K562 (cell line): ENCODE results near the gene H2BK1. TPM values are rescaled to one million over a fixed set of nuclear protein-coding genes. Genes with fewer than 3 reads are reported as not detected.

Experiments
- C11orf30 ChIP-seq: fragments of 450-650 bp; IDR thresholded peaks from 2 replicates; pipeline ENCODE4 v1.6.1; 2016; ENCODE audit warnings: low read depth, mild to moderate bottlenecking
- FOS ChIP-seq: IDR thresholded peaks from 3 replicates; pipeline ENCODE4 v1.6.1; 2011; ENCODE audit not compliant: insufficient read length; ENCODE audit errors: extremely low read depth
- FOXJ2 ChIP-seq: fragments of 200-800 bp; sonication (Bioruptor generic); IDR thresholded peaks from 2 replicates; pipeline ENCODE4 v1.6.1; 2016; ENCODE audit warnings: missing genetic modification characterization, missing compliant biosample characterization
- HDAC8 ChIP-seq: fragments of 450-650 bp; IDR thresholded peaks from 2 replicates; pipeline ENCODE4 v1.6.1; 2016; ENCODE audit warnings: mild to moderate bottlenecking, missing genetic modification characterization, moderate library complexity, missing compliant biosample characterization
- HDGF ChIP-seq: fragments of 450-650 bp; IDR thresholded peaks from 2 replicates; pipeline ENCODE4 v1.6.1; 2016
- HMGN3 ChIP-seq: IDR thresholded peaks from 2 replicates; pipeline ENCODE4 v1.6.1; 2011; ENCODE audit warnings: borderline replicate concordance, low read depth, mild to moderate bottlenecking, mixed read lengths, low read length; ENCODE audit not compliant: insufficient read length; ENCODE audit errors: extremely low read depth
- HOXB6 ChIP-seq: fragments of 250-450 bp; sonication (Bioruptor Pico); IDR thresholded peaks from 2 replicates; pipeline ENCODE4 v1.5.1; 2022; ENCODE audit warnings: mild to moderate bottlenecking, borderline replicate concordance
- JUN ChIP-seq, 2 experiments: sonication (generic) in 1 of 2; formaldehyde crosslinking in 1 of 2; IDR thresholded peaks; 2 replicates each; pipeline versions ENCODE4 v1.6.1 to v1.8.0; 2012 to 2022; ENCODE audit warnings: borderline replicate concordance in 2 of 2, mild to moderate bottlenecking in 2 of 2, improper control_type of control experiment in 1 of 2, low read depth in 1 of 2, low read length in 1 of 2, missing genetic modification reagents in 1 of 2
- KDM4B ChIP-seq, 2 experiments: fragments of 450-650 bp in 1 of 2; sonication (generic) in 1 of 2; IDR thresholded peaks; 2 replicates each; pipeline ENCODE4 v1.6.1; 2016 to 2017; ENCODE audit warnings: borderline replicate concordance in 2 of 2, antibody characterized with exemption in 1 of 2, low read depth in 1 of 2, mild to moderate bottlenecking in 1 of 2
- MED1 ChIP-seq: sonication (generic); formaldehyde crosslinking; IDR thresholded peaks from 2 replicates; pipeline ENCODE4 v1.8.1; 2023; ENCODE audit warnings: missing genetic modification reagents, borderline replicate concordance
- MIER1 ChIP-seq: fragments of 450-650 bp; IDR thresholded peaks from 2 replicates; pipeline ENCODE4 v1.6.1; 2016; ENCODE audit warnings: antibody characterized with exemption, mild to moderate bottlenecking, low read depth
- NELFE ChIP-seq: IDR thresholded peaks from 2 replicates; pipeline ENCODE4 v1.6.1; 2011; ENCODE audit warnings: mild to moderate bottlenecking; ENCODE audit not compliant: insufficient read depth, insufficient read length
- NEUROD1 ChIP-seq: fragments of 150-350 bp; IDR thresholded peaks from 2 replicates; pipeline ENCODE4 v1.6.1; 2014; ENCODE audit warnings: borderline replicate concordance, low read length, low read depth; ENCODE audit not compliant: partially characterized antibody
- NR2C2 ChIP-seq, 2 experiments: fragments of 200-800 bp in 1 of 2; sonication (Bioruptor generic) in 1 of 2; sonication (generic) in 1 of 2; formaldehyde crosslinking in 1 of 2; IDR thresholded peaks; 2 replicates each; pipeline versions ENCODE4 v1.6.1 to v1.8.0; 2016 to 2022; ENCODE audit warnings: mild to moderate bottlenecking in 1 of 2, missing compliant biosample characterization in 1 of 2, missing genetic modification characterization in 1 of 2, missing genetic modification reagents in 1 of 2
- RB1 ChIP-seq: fragments of 450-650 bp; IDR thresholded peaks from 2 replicates; pipeline ENCODE4 v1.6.1; 2017; ENCODE audit warnings: low read depth, mild to moderate bottlenecking
- RBFOX2 ChIP-seq: fragments of 200-400 bp; formaldehyde crosslinking; IDR thresholded peaks from 2 replicates; pipeline ENCODE4 v1.6.1; 2017; ENCODE audit warnings: low read depth, mild to moderate bottlenecking, low read length, moderate library complexity
- SP1 ChIP-seq: sonication (generic); formaldehyde crosslinking; IDR thresholded peaks from 2 replicates; pipeline ENCODE4 v1.8.1; 2022; ENCODE audit warnings: mild to moderate bottlenecking, missing genetic modification reagents
- SP2 ChIP-seq: IDR thresholded peaks from 2 replicates; pipeline ENCODE4 v1.6.1; 2011; ENCODE audit warnings: mild to moderate bottlenecking, low read depth, low read length, moderate library complexity; ENCODE audit not compliant: poor library complexity, severe bottlenecking; ENCODE audit errors: extremely low read depth
- SPI1 ChIP-seq: IDR thresholded peaks from 2 replicates; pipeline ENCODE4 v1.6.1; 2011; ENCODE audit warnings: low read depth, low read length, control low read depth, borderline replicate concordance
- U2AF2 ChIP-seq: fragments of 200-400 bp; formaldehyde crosslinking; optimal IDR thresholded peaks from 2 replicates; pipeline ENCODE3; 2017; ENCODE audit warnings: low read depth, mild to moderate bottlenecking, low read length
- ZKSCAN1 ChIP-seq: fragments of 150-350 bp; IDR thresholded peaks from 2 replicates; pipeline ENCODE4 v1.6.1; 2016; ENCODE audit warnings: low read depth, low read length
- ZNF408 ChIP-seq: fragments of 250-450 bp; sonication (Bioruptor Pico); IDR thresholded peaks from 2 replicates; pipeline ENCODE4 v1.4.0; 2020; ENCODE audit warnings: low read depth, mild to moderate bottlenecking, moderate library complexity
- ZNF41 ChIP-seq: fragments of 250-450 bp; sonication (Bioruptor Pico); conservative IDR thresholded peaks from 2 replicates; pipeline ENCODE4 v1.4.0; 2020; ENCODE audit warnings: mild to moderate bottlenecking
- ZNF830 ChIP-seq: fragments of 250-450 bp; sonication (Bioruptor Pico); IDR thresholded peaks from 2 replicates; pipeline ENCODE4 v1.5.0; 2021; ENCODE audit warnings: mild to moderate bottlenecking
- polyA plus RNA-seq, 8 experiments: library from polyadenylated mRNA; depleted of rRNA in 4 of 8; stranded (reverse) in 5 of 8; unstranded in 3 of 8; fragments of >200 nt; fragmentation: Nextera tagmentation in 2 of 8; fragmentation: Illumina TruSeq in 1 of 8; extraction: Ambion mirVana in 2 of 8; extraction: Trizol in 1 of 8; gene quantifications; 2 replicates each; pipeline versions ENCODE4 v1.2.1 to v1.2.3, GENCODE V29; 2011 to 2014; ENCODE audit warnings: inconsistent platforms in 1 of 8, missing spikeins in 1 of 8
- total RNA-seq, 7 experiments: library from RNA; depleted of rRNA in 6 of 7; stranded (reverse); fragments of >200 nt in 6 of 7; fragmentation: Illumina TruSeq in 2 of 7; extraction: Trizol in 2 of 7; gene quantifications; 2 replicates each; pipeline versions ENCODE4 v1.2.1 to v1.2.3, GENCODE V29; 2011 to 2021; ENCODE audit warnings: low replicate concordance in 1 of 7
- TF ChIP-seq, protein P1 (sequence below): fragments of 200-400 bp; formaldehyde crosslinking; IDR thresholded peaks from 2 replicates; pipeline ENCODE4 v1.6.1; 2017; ENCODE audit warnings: mild to moderate bottlenecking, low read depth, low read length, moderate library complexity
- TF ChIP-seq, protein P2 (sequence below): fragments of 250-450 bp; sonication (Bioruptor Pico); IDR thresholded peaks from 2 replicates; pipeline ENCODE4 v1.9.0; 2021; ENCODE audit warnings: mild to moderate bottlenecking

The H2BK1 gene
- total and polyA plus RNA-seq, 9 of the 15 experiments (the other 6 are each of a cell fraction or from before 2014, with no cell fraction given) = not detected

DNA sequence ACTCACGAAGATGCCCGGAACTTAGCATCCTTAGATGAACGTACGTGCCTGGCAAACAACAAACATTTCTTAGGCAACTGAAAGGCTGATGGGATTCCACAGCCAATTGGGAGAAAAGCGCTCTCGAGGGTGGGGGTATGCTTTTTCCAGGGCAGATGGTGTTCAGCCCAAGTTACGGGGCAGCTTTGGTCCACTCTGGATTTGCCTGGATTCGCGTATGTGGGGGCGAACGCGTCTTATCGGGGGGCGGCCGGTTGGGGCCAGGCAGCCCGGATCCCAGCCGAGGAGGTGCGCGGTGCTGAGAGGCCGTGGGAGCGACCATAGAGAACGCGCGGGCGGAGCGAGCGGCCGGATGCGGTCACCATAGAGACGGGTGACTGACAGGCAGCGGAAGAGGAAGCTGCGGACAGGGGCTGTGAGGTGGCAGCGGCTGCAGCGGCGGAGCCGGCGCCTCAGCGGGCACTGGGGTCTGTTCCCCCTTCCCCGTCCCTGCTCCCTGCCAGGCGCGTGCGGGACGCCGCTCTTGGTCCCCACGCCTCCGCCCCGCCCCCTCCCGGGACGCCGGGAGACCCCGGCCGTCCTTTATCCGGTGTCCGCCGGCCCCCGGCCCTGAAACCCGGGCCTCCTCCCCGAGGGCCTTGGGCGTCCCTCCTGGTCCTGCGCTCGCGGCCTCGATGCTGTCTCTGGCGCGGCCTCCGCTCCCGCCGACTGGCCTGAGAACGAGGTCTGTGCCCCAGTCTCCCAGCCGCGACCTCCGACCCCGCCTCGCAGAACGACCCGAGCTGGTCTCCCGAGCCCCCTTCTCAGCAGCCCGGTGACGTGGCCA lies 22.0 kb upstream of the H2BK1 start, which contains the start of gene CHPF2 (continued):
- TF ChIP-seq, protein P1, sequence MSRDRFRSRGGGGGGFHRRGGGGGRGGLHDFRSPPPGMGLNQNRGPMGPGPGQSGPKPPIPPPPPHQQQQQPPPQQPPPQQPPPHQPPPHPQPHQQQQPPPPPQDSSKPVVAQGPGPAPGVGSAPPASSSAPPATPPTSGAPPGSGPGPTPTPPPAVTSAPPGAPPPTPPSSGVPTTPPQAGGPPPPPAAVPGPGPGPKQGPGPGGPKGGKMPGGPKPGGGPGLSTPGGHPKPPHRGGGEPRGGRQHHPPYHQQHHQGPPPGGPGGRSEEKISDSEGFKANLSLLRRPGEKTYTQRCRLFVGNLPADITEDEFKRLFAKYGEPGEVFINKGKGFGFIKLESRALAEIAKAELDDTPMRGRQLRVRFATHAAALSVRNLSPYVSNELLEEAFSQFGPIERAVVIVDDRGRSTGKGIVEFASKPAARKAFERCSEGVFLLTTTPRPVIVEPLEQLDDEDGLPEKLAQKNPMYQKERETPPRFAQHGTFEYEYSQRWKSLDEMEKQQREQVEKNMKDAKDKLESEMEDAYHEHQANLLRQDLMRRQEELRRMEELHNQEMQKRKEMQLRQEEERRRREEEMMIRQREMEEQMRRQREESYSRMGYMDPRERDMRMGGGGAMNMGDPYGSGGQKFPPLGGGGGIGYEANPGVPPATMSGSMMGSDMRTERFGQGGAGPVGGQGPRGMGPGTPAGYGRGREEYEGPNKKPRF = no peak
- TF ChIP-seq HDAC8 (tag) (no peak), MED1 (CRISPR knock-in tag) (no peak), RBFOX2 (peak; percentile 82), SPI1 (peak; percentile 88), KDM4B (IDR thresholded peaks at IDR 0.05; ENCODE audit: borderline replicate concordance in 2 of 2, low read depth in 1 of 2) (peak in 1 of 2 experiments; percentile 86; a peak in 1 of 4 replicates), ZNF830 (0 out of 2 replicates have a peak, but pooled peaks have one; percentile 26), JUN (IDR thresholded peaks at IDR 0.05; ENCODE audit: borderline replicate concordance, low read depth, low read length) (no peak), JUN (CRISPR knock-in tag; IDR thresholded peaks at IDR 0.05; ENCODE audit: borderline replicate concordance) (peak; percentile 68; the same call in 1 of the 2 replicates), HDGF (0 out of 2 replicates have a peak, but pooled peaks have one; percentile 47), ZNF408 (CRISPR knock-in tag) (no peak), ZKSCAN1 (no peak), RB1 (peak; percentile 48), SP2 (peak; percentile 92), FOXJ2 (tag) (no peak), NR2C2 (CRISPR knock-in tag; IDR thresholded peaks at IDR 0.05) (no peak), NR2C2 (tag; IDR thresholded peaks at IDR 0.05) (0 out of 2 replicates have a peak, but pooled peaks have one; percentile 20), SP1 (CRISPR knock-in tag) (peak; percentile 40), NEUROD1 (peak; percentile 53), ZNF41 (no peak), U2AF2 (no peak), MIER1 (no peak), NELFE (no peak), C11orf30 (peak; percentile 36; the same call in 1 of the 2 replicates), FOS (no peak), HOXB6 (no peak), HMGN3 (peak; percentile 51)
- TF ChIP-seq, protein P2, sequence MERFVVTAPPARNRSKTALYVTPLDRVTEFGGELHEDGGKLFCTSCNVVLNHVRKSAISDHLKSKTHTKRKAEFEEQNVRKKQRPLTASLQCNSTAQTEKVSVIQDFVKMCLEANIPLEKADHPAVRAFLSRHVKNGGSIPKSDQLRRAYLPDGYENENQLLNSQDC (CRISPR knock-in tag) = no peak
